Skeletal muscle tissue (tissue), 4 donors: ENCODE measurements around the gene TNFSF10. TPM values are rescaled to one million over a fixed set of nuclear protein-coding genes. Genes with fewer than 3 reads are reported as not detected.
A peak's percentile ranks its signal among the peaks of the same experiment; 100 is the strongest.

Experiments
- H3K27ac ChIP-seq: one replicate; pipeline ENCODE4 v1.7.0; 2013; ENCODE audit warnings: mild to moderate bottlenecking, low read depth, low read length, inconsistent platforms
- H3K27me3 ChIP-seq, 3 donors: one replicate each; pipeline ENCODE4 v1.7.0; 2013; ENCODE audit warnings: low read length in 3 of 3; ENCODE audit not compliant: control insufficient read depth in 3 of 3, insufficient read depth in 3 of 3
- H3K36me3 ChIP-seq, 3 donors: one replicate each; pipeline ENCODE4 v1.7.0; 2013; ENCODE audit warnings: low read length in 3 of 3; ENCODE audit not compliant: control insufficient read depth in 3 of 3, insufficient read depth in 3 of 3
- H3K4me1 ChIP-seq, 3 donors: one replicate each; pipeline ENCODE4 v1.7.0; 2013; ENCODE audit warnings: low read length in 3 of 3, mild to moderate bottlenecking in 3 of 3; ENCODE audit not compliant: control insufficient read depth in 3 of 3, insufficient read depth in 3 of 3
- H3K4me3 ChIP-seq, 3 donors: one replicate each; pipeline ENCODE4 v1.7.0; 2013; ENCODE audit warnings: low read length in 3 of 3
- H3K9ac ChIP-seq, 3 donors: one replicate each; pipeline ENCODE4 v1.7.0; 2013; ENCODE audit warnings: low read length in 3 of 3, mild to moderate bottlenecking in 3 of 3, moderate library complexity in 2 of 3, low read depth in 1 of 3
- H3K9me3 ChIP-seq, 3 donors: one replicate each; pipeline ENCODE4 v1.7.0; 2013; ENCODE audit warnings: low read length in 3 of 3; ENCODE audit not compliant: control insufficient read depth in 3 of 3
- total RNA-seq: library from RNA; depleted of rRNA; stranded (reverse); fragments of >200 nt; gene quantifications from one replicate; pipeline ENCODE4 v1.2.3, GENCODE V29; 2014
- donor health status: Osteomylitis.

TNFSF10 gene
- total RNA-seq, 1 donor from 2014 or later, result 9.9 TPM

- no peaks in the 10 kb centered on the region for H3K9me3 ChIP-seq
- no peaks in the 10 kb centered on the region for H3K27me3 ChIP-seq
- peak overlapping the region in 1 of 3 donors; percentile 36 for H3K9ac ChIP-seq
- peaks cover 15 to 20% (median 19%) of the 10 kb centered on the region in 3 donors for H3K4me1 ChIP-seq
- peak overlapping the region; percentile 15 to 68 (median 33) for H3K4me3 ChIP-seq
- no peak overlapping the region for H3K27ac ChIP-seq
- no peaks in the 10 kb centered on the region for H3K36me3 ChIP-seq
Observed at GRCh38 chr3:172519740-172520139, 3.5 kb downstream of the TNFSF10 start.

GRCh38 chr3:172518929-172519640 lies 4.1 kb downstream of the TNFSF10 start:
- peak overlapping the region in 1 of 3 donors; percentile 68 for H3K4me3 ChIP-seq
- peaks cover 17 to 24% (median 19%) of the 10 kb centered on the region in 3 donors for H3K4me1 ChIP-seq
- no peak overlapping the region for H3K9ac ChIP-seq
- no peak overlapping the region for H3K27ac ChIP-seq
- no peaks in the 10 kb centered on the region for H3K27me3 ChIP-seq
- no peaks in the 10 kb centered on the region for H3K9me3 ChIP-seq
- no peaks in the 10 kb centered on the region for H3K36me3 ChIP-seq

- Histone ChIP-seq H3K9ac (no peak overlapping the region), H3K27me3 (no peaks in the 10 kb centered on the region), H3K9me3 (no peaks in the 10 kb centered on the region), H3K4me3 (no peak overlapping the region), H3K36me3 (no peaks in the 10 kb centered on the region), H3K27ac (peak overlapping the region; percentile 23), H3K4me1 (peaks cover 15 to 24% (median 17%) of the 10 kb centered on the region in 3 donors)
Observed at GRCh38 chr3:172517859-172518466, 5.3 kb downstream of the TNFSF10 start.

- Histone ChIP-seq H3K4me3 (peak overlapping the region in 2 of 3 donors; percentile 0 to 52), H3K9ac (peak overlapping the region in 1 of 3 donors; percentile 33), H3K27ac (peak overlapping the region; percentile 73), H3K27me3 (no peaks in the 10 kb centered on the region), H3K9me3 (no peaks in the 10 kb centered on the region), H3K36me3 (peaks cover 0 to 7% (median 3%) of the 10 kb centered on the region in 3 donors), H3K4me1 (peaks cover 21 to 24% (median 24%) of the 10 kb centered on the region in 3 donors)
Observed at GRCh38 chr3:172516318-172517214, 6.7 kb downstream of the TNFSF10 start.

- Histone ChIP-seq H3K9me3 (no peaks in the 10 kb centered on the region), H3K4me1 (peaks cover 21 to 24% (median 24%) of the 10 kb centered on the region in 3 donors), H3K9ac (peak overlapping the region in 1 of 3 donors; percentile 3), H3K4me3 (no peak overlapping the region), H3K36me3 (peaks cover 0 to 7% (median 3%) of the 10 kb centered on the region in 3 donors), H3K27ac (peak overlapping the region; percentile 73), H3K27me3 (no peaks in the 10 kb centered on the region)
Observed at GRCh38 chr3:172515130-172515918, 7.9 kb downstream of the TNFSF10 start.

- no peak overlapping the region for H3K9ac ChIP-seq
- H3K4me1 ChIP-seq, result peaks cover 21 to 24% (median 22%) of the 10 kb centered on the region in 3 donors
- H3K27me3 ChIP-seq, result no peaks in the 10 kb centered on the region
- no peaks in the 10 kb centered on the region for H3K9me3 ChIP-seq
- peaks cover 0 to 7% (median 3%) of the 10 kb centered on the region in 3 donors for H3K36me3 ChIP-seq
- H3K4me3 ChIP-seq, result no peak overlapping the region
- peak overlapping the region; percentile 5 for H3K27ac ChIP-seq
Observed at GRCh38 chr3:172514678-172515077, 8.6 kb downstream of the TNFSF10 start.

- peak overlapping the region; percentile 42 for H3K27ac ChIP-seq
Observed at GRCh38 chr3:172513488-172513887, 9.7 kb downstream of the TNFSF10 start.

GRCh38 chr3:172511783-172512762 lies 11.2 kb downstream of the TNFSF10 start:
- Histone ChIP-seq H3K27me3 (no peaks in the 10 kb centered on the region), H3K4me3 (no peak overlapping the region), H3K36me3 (peaks cover 3 to 9% (median 8%) of the 10 kb centered on the region in 3 donors), H3K9ac (no peak overlapping the region), H3K9me3 (no peaks in the 10 kb centered on the region), H3K4me1 (peaks cover 16 to 20% (median 19%) of the 10 kb centered on the region in 3 donors), H3K27ac (peak overlapping the region; percentile 13)

More at GRCh38 chr3:172513488-172513887, 9.7 kb downstream of the TNFSF10 start:
- Histone ChIP-seq H3K27me3 (no peaks in the 10 kb centered on the region), H3K9me3 (no peaks in the 10 kb centered on the region), H3K4me1 (peaks cover 20 to 24% (median 21%) of the 10 kb centered on the region in 3 donors), H3K36me3 (peaks cover 0 to 9% (median 3%) of the 10 kb centered on the region in 3 donors), H3K9ac (no peak overlapping the region), H3K4me3 (no peak overlapping the region)
